ENCODE measurements around the gene CST1.
"Not testable (repeated sequence)": the region's sequence is repeated elsewhere in the genome, so short reads cannot be mapped to it uniquely, and the experiment has no call there.

CST1 gene

GRCh38 chr20:23723659-23724307 lies 27.0 kb downstream of the CST1 start:
- DNase-seq: peak; percentile 69
- H3K27me3 ChIP-seq (replicated peaks); H3K36me3 ChIP-seq (replicated peaks); H3K4me3 ChIP-seq (ENCODE audit: low read depth, low read length); in situ Hi-C loops (cut with HindIII; ENCODE audit: low pct_ligation_motif_present, low sequenced_read_pairs); H3K27ac ChIP-seq: not testable (repeated sequence)
- TF ChIP-seq CTCF (IDR thresholded peaks at IDR 0.05; ENCODE audit: low read depth, low read length, missing control alignments): peak; percentile 65

GRCh38 chr20:23722851-23723250 lies 27.9 kb downstream of the CST1 start:
- DNase-seq; H3K27me3 ChIP-seq (replicated peaks); H3K27ac ChIP-seq; H3K36me3 ChIP-seq (replicated peaks); in situ Hi-C loops (cut with HindIII; ENCODE audit: low pct_ligation_motif_present, low sequenced_read_pairs); H3K4me3 ChIP-seq (ENCODE audit: low read depth, low read length): not testable (repeated sequence)

GRCh38 chr20:23721962-23722361 lies 28.8 kb downstream of the CST1 start:
- in situ Hi-C loops (cut with HindIII; ENCODE audit: low pct_ligation_motif_present, low sequenced_read_pairs): no loop called here

GRCh38 chr20:23719351-23719750 lies 31.4 kb downstream of the CST1 start:
- H3K4me3 ChIP-seq (ENCODE audit: low read depth, low read length); in situ Hi-C loops (cut with HindIII; ENCODE audit: low pct_ligation_motif_present, low sequenced_read_pairs); H3K27me3 ChIP-seq (replicated peaks); H3K27ac ChIP-seq; DNase-seq; H3K36me3 ChIP-seq (replicated peaks): not testable (repeated sequence)

More at GRCh38 chr20:23721962-23722361, 28.8 kb downstream of the CST1 start:
- no peak for DNase-seq
- no peak for TF ChIP-seq CTCF (IDR thresholded peaks at IDR 0.05; ENCODE audit: low read depth, low read length, missing control alignments)
- Histone ChIP-seq H3K36me3 (replicated peaks) (no peaks in the 10 kb centered on the region), H3K4me3 (ENCODE audit: low read depth, low read length) (no peak overlapping the region), H3K27ac (no peak overlapping the region), H3K27me3 (replicated peaks) (no peaks in the 10 kb centered on the region)

- in situ Hi-C loops (cut with HindIII; ENCODE audit: low pct_ligation_motif_present, low sequenced_read_pairs); H3K27ac ChIP-seq; H3K27me3 ChIP-seq (replicated peaks); H3K36me3 ChIP-seq (replicated peaks); H3K4me3 ChIP-seq (ENCODE audit: low read depth, low read length); DNase-seq: not testable (repeated sequence)
These were observed 39.0 kb downstream of the CST1 start for GRCh38 chr20:23711778-23712177.

GRCh38 chr20:23710771-23711170 lies 40.0 kb downstream of the CST1 start:
- no peak for DNase-seq
- in situ Hi-C loops (cut with HindIII; ENCODE audit: low pct_ligation_motif_present, low sequenced_read_pairs): no loop called here
- TF ChIP-seq CTCF (IDR thresholded peaks at IDR 0.05; ENCODE audit: low read depth, low read length, missing control alignments): no peak

GRCh38 chr20:23705895-23706294 lies 44.8 kb downstream of the CST1 start:
- Histone ChIP-seq H3K27me3 (replicated peaks) (no peaks in the 10 kb centered on the region), H3K27ac (no peak overlapping the region), H3K4me3 (ENCODE audit: low read depth, low read length) (no peak overlapping the region), H3K36me3 (replicated peaks) (no peaks in the 10 kb centered on the region)
- in situ Hi-C loops (cut with HindIII; ENCODE audit: low pct_ligation_motif_present, low sequenced_read_pairs): no loop called here
- no peak for DNase-seq
- no peak for TF ChIP-seq CTCF (IDR thresholded peaks at IDR 0.05; ENCODE audit: low read depth, low read length, missing control alignments)

More at GRCh38 chr20:23710771-23711170, 40.0 kb downstream of the CST1 start:
- Histone ChIP-seq H3K4me3 (ENCODE audit: low read depth, low read length) (no peak overlapping the region), H3K27ac (no peak overlapping the region), H3K27me3 (replicated peaks) (no peaks in the 10 kb centered on the region), H3K36me3 (replicated peaks) (no peaks in the 10 kb centered on the region)

All from brain microvascular endothelial cell (primary cell).